Adipocyte (in vitro differentiated cells): ENCODE results near the gene RAB9B.
A peak's percentile ranks its signal among the peaks of the same experiment; 100 is the strongest.
"Not testable (repeated sequence)": the region's sequence is repeated elsewhere in the genome, so short reads cannot be mapped to it uniquely, and the experiment has no call there.

ENCODE experiments used
- DNase-seq: peaks from one replicate; pipeline ENCODE4 v3.0.0-alpha.2; 2015; ENCODE audit warnings: low read depth
- H3K27me3 ChIP-seq: replicated peaks from 2 replicates; pipeline ENCODE4 v1.7.0; 2013; ENCODE audit warnings: mild to moderate bottlenecking, low read length, moderate library complexity; ENCODE audit not compliant: control insufficient read depth, insufficient read depth
- H3K36me3 ChIP-seq: 2 replicates; pipeline ENCODE4 v1.7.0; 2013; ENCODE audit warnings: low read length, mild to moderate bottlenecking, moderate library complexity; ENCODE audit not compliant: control insufficient read depth, insufficient read depth, severe bottlenecking
- H3K4me1 ChIP-seq: 2 replicates; pipeline ENCODE4 v1.7.0; 2013; ENCODE audit warnings: mild to moderate bottlenecking, low read length, moderate library complexity; ENCODE audit not compliant: control insufficient read depth, insufficient read depth
- H3K4me3 ChIP-seq: 2 replicates; pipeline ENCODE4 v1.7.0; 2013; ENCODE audit warnings: mild to moderate bottlenecking, low read length, moderate library complexity
- H3K9ac ChIP-seq: 2 replicates; pipeline ENCODE4 v1.7.0; 2013; ENCODE audit warnings: mild to moderate bottlenecking, low read length, moderate library complexity
- H3K9me3 ChIP-seq: 2 replicates; pipeline ENCODE4 v1.7.0; 2013; ENCODE audit warnings: mild to moderate bottlenecking, low read length, moderate library complexity; ENCODE audit not compliant: control insufficient read depth

Gene RAB9B

DNA sequence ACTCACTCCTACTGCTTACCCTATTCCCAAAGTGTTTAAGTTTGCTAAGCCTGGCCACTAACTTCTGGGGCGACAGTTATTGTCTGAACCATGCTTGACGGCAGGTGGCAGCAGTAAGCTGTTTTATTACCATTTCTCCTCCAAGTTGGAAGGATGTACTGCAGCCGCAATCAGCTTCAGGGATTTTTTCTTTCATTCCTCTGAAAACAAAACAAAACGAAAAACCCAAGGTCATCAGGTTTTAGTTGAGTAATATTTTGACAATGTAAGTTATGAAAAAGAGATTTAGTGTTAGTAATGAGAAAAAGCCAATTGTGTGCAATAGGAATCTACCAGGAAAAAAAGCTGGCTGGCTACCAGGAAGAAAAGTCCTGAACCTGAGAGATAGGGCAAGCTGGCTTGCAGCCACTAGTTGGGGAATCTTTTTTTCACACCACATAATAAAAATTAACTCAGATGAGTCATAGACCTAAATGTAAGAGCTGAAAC is 13.2 kb upstream of the RAB9B start:
- Histone ChIP-seq H3K4me1 (peaks cover 9% of the 10 kb centered on the region), H3K27me3 (peaks cover 4% of the 10 kb centered on the region), H3K36me3 (no peaks in the 10 kb centered on the region), H3K9ac (peak overlapping the region; percentile 22), H3K4me3 (no peak overlapping the region), H3K9me3 (peaks cover 4% of the 10 kb centered on the region)
- DNase-seq, result peak; percentile 88

DNA sequence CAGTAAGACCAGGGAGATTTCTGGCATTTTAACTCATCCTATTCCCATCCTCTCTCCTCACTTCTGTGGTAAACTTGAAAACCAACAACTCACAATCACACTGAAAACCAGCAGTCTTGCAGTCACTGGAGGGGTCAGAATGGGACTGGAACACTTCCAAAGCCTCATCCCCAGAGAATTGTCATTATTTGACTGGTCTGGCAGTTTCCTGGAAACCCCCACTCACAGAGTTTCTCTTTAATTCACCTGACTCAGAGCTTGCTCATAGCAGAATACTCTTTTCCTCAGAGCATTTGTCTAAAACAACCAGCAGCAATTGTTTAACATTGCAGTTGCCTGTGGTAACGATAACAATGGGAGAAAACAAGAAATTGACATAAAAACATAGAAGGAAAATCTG is 7.3 kb upstream of the RAB9B start:
- H3K27me3 ChIP-seq, result peaks cover 15% of the 10 kb centered on the region
- peaks cover 24% of the 10 kb centered on the region for H3K9me3 ChIP-seq
- no peaks in the 10 kb centered on the region for H3K4me1 ChIP-seq
- no peak overlapping the region for H3K4me3 ChIP-seq
- DNase-seq, result no peak
- no peak overlapping the region for H3K9ac ChIP-seq
- H3K36me3 ChIP-seq, result no peaks in the 10 kb centered on the region

DNA sequence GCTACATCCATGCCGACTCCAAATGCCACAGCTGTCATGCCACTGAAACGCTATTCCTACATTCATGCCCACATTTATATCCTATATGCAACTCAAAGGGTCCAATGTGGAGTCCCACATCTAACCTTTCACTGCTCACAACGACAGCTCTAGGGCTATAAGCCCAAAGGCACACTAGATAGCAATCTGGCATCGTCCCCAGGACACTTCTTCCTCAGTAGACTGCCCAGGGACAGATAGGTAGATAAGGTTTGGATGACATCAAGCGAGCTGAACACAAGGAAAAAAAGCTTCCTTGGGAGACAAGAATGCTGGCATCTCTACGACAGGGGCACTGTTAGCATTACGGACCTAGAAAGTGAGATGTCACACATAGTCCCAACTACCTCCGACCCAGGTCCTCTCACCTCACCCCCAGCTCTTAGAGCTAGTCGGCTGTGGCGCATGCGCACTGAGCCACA is 685 bp downstream of the RAB9B start:
- peak overlapping the region; percentile 79 for H3K4me3 ChIP-seq
- H3K36me3 ChIP-seq, result no peaks in the 10 kb centered on the region
- peak; percentile 69 for DNase-seq
- no peaks in the 10 kb centered on the region for H3K9me3 ChIP-seq
- H3K27me3 ChIP-seq, result peaks cover 18% of the 10 kb centered on the region
- peak overlapping the region; percentile 68 for H3K9ac ChIP-seq
- no peaks in the 10 kb centered on the region for H3K4me1 ChIP-seq

DNA sequence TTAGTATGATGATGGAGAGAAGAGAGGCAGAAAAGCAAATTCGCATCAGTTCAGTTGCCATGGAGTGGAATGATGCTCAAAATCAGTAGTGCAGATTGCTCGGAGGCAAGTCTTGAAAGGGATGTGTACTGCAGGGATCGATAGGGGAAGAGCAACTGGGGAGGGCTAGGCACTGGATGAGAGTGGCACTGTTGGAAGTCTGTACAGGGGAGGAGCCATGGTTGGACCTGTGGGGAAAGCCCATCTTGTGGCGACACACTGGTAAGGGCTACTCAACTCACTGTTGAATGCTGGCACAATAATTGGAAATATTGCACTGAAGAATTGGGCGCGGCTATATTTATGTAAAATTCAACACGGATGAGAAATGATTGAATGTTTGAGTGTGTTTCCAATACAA is 1.2 kb downstream of the RAB9B start:
- Histone ChIP-seq H3K27me3 (peaks cover 18% of the 10 kb centered on the region), H3K9me3 (no peaks in the 10 kb centered on the region), H3K36me3 (no peaks in the 10 kb centered on the region), H3K4me3 (no peak overlapping the region), H3K4me1 (no peaks in the 10 kb centered on the region), H3K9ac (no peak overlapping the region)
- DNase-seq, result no peak

DNA sequence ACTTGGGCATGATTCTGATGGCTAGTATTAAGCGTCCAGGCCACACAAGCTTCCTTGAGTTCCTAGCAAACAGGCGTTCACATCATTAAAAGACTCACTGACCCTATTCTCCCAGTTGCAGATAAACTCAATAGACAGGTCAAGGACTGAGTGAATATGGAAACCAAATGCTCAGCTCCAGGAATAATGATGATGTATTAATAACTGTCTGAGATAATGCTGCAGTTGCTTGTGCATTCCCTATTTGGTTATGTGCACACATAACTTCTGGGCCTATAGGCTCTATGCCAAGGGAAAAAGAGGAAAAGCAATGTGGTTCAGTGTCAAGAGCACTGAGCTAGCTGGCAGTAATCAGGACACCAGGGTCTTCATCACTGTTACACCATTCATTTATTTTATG is 3.5 kb downstream of the RAB9B start:
- Histone ChIP-seq H3K4me3 (no peak overlapping the region), H3K9me3 (no peaks in the 10 kb centered on the region), H3K9ac (no peak overlapping the region), H3K27me3 (peaks cover 23% of the 10 kb centered on the region), H3K36me3 (no peaks in the 10 kb centered on the region), H3K4me1 (no peaks in the 10 kb centered on the region)
- no peak for DNase-seq

DNA sequence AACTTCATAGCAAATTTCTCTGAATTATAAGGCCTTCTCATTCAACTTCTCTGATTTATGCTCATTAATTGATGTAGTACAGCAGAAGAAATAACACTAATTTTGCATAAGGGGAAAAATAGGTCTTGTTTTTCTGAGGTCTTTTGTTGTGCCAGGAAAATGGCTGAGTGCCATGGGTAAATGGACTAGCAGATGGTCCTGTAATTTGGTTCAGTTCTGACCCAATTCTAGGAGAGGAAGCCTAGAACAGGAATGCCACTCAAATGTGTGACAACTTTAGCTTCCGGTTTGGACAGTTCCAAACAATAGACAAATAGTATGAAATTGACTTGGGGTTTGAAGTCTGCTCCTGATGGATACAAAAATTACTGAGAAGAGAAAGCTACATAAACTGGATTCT is 6.2 kb downstream of the RAB9B start:
- no peak overlapping the region for H3K4me3 ChIP-seq
- no peaks in the 10 kb centered on the region for H3K4me1 ChIP-seq
- DNase-seq, result no peak
- H3K27me3 ChIP-seq, result peaks cover 14% of the 10 kb centered on the region
- no peak overlapping the region for H3K9ac ChIP-seq
- H3K36me3 ChIP-seq, result no peaks in the 10 kb centered on the region
- no peaks in the 10 kb centered on the region for H3K9me3 ChIP-seq

DNA sequence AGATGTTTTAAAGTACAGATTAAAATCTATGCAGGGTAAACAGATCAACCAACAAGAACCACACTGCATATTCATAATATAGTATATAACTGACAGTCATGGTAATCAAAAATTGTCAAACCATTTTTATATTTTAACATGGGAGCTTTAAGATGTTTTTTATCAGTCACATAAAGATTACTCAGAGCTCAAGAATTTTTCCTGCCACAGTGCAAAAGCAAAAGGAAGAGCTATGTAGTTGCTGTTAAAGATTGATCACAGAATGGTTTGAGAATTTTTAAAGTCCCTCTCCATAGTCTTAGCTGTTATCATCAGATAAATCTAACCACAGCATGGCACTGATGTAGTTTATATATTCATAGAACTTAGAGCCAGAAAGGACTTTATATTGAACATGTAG is 8.5 kb downstream of the RAB9B start:
- Histone ChIP-seq H3K4me3 (no peak overlapping the region), H3K4me1 (no peaks in the 10 kb centered on the region), H3K36me3 (no peaks in the 10 kb centered on the region), H3K27me3 (peaks cover 16% of the 10 kb centered on the region), H3K9me3 (no peaks in the 10 kb centered on the region), H3K9ac (no peak overlapping the region)
- peak; percentile 36 for DNase-seq

DNA sequence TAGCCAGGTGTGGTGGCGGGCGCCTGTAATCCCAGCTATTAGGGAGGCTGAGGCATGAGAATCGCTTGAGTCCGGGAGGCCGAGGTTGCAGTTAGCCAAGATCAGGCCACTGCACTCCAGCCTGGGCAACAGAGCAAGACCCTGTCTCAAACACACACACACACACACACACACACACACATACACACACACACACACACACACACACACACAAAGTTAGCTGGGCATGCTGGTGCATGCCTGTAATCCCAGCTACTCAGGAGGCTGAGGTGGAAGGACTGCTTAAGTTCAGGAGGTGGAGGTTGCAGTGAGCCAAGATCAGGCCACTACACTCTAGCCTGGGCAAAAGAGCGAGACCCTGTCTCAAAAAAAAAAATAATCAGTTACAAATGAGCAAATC is 11.3 kb downstream of the RAB9B start:
- not testable (repeated sequence) for H3K36me3 ChIP-seq, H3K9me3 ChIP-seq, H3K9ac ChIP-seq, DNase-seq, H3K4me3 ChIP-seq, H3K4me1 ChIP-seq
- H3K27me3 ChIP-seq, result peaks cover 16% of the 10 kb centered on the region

DNA sequence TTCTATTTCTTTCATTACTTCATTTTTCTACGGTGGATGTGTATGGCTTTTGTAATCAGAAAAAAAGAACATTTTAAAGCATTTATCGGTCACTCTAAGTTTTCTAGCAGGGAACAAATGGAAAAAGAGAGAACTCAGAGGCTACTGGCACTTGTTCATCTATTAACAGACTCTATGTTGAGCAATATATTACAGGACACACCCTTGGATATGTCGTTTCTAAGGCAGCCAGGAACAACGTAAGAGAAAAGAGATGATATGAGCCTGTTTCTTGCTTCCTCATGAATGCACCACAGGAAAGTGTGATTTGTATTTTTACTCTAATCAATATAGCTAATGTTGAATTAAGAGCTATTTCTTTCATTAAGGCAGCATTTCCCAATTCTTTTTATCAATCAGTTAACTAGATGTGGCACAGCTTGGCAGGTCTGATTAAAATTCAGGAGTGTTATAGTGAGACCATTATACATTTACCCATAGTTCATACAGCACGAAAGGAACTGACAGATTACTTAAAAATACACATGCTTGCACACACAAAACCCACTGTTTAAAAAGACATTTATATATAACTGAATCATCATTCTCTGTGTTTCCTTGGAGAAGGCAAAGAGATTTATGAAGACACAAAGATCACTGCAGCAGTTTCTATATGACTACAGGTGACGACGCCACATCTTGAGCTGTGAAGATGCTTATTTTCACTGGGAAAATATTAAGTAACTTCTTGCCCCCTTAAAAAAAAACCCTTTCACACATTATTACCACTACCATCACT is 13.0 kb downstream of the RAB9B start:
- Histone ChIP-seq H3K36me3 (no peaks in the 10 kb centered on the region), H3K4me3 (no peak overlapping the region), H3K4me1 (no peaks in the 10 kb centered on the region), H3K27me3 (peaks cover 11% of the 10 kb centered on the region), H3K9ac (no peak overlapping the region), H3K9me3 (no peaks in the 10 kb centered on the region)
- DNase-seq, result peak; percentile 49

DNA sequence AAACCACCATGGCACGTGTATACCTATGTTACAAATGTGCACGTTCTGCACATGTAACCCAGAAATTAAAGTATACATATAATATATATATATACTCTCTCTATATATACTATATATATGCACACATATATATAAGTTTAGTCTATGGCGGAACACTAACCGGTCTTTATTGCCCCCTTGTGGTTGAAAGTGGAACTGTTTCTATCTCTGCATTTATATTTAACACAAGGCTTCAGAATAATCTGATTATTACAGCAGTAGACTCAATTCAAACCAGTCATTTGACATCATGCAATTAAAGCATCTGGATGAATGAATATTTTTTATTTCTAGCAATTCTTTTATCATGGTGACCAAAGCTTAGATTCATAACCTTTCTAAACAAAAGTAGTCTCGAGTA is 14.6 kb downstream of the RAB9B start:
- Histone ChIP-seq H3K4me1 (no peaks in the 10 kb centered on the region), H3K4me3 (no peak overlapping the region), H3K27me3 (peaks cover 17% of the 10 kb centered on the region), H3K36me3 (no peaks in the 10 kb centered on the region), H3K9ac (no peak overlapping the region), H3K9me3 (no peaks in the 10 kb centered on the region)
- peak; percentile 79 for DNase-seq

DNA sequence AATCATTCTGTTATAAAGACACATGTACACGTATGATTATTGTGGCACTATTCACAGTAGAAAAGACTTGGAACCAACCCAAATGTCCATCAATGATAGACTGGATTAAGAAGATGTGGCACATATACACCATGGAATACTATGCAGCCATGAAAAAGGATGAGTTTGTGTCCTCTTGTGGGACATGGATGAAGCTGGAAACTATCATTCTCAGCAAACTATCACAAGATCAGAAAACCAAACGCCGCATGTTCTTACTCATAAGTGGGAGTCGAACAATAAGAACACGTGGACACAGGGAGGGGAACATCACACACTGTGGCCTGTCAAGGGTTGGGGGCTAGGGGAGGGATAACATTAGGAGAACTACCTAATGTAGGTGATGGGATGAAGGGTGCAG is 15.0 kb downstream of the RAB9B start:
- not testable (repeated sequence) for H3K36me3 ChIP-seq, H3K4me1 ChIP-seq, DNase-seq, H3K9me3 ChIP-seq, H3K4me3 ChIP-seq, H3K9ac ChIP-seq
- H3K27me3 ChIP-seq, result peaks cover 21% of the 10 kb centered on the region

DNA sequence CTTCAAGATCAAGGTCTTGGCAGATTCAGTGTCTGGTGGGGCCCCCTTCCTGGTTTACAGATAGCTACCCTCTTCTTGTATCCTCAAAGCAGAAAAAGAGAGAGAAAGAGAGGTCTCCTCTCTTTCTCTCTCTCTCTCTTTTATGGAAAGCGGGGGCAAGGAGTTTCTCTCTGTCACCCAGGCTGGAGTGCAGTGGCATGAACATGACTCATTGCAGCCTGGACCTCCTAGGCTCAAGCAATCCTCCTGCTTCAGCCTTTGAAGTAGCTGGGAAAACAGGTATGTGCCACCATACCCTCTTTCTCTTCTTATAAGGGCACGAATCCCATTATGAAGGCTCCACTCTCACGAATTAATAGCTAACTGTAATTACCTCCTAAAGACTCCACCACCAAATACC is 20.2 kb downstream of the RAB9B start:
- DNase-seq, result no peak
- H3K4me3 ChIP-seq, result no peak overlapping the region
- no peak overlapping the region for H3K9ac ChIP-seq
- peaks cover 40% of the 10 kb centered on the region for H3K27me3 ChIP-seq
- H3K36me3 ChIP-seq, result no peaks in the 10 kb centered on the region
- no peaks in the 10 kb centered on the region for H3K9me3 ChIP-seq
- H3K4me1 ChIP-seq, result no peaks in the 10 kb centered on the region
